Pancreas (tissue), 10 donors: Measurements from ENCODE around the gene ZNF57. TPM values are rescaled to one million over a fixed set of nuclear protein-coding genes. Genes with fewer than 3 reads are reported as not detected.
"Not testable (repeated sequence)": the region's sequence is repeated elsewhere in the genome, so short reads cannot be mapped to it uniquely, and the experiment has no call there.

Source experiments
- ATAC-seq, 4 donors: fragments of 200-7000 bp; cut with Tn5 transposase; one replicate each; pipeline versions ENCODE4 v1.8.0 to v1.9.1; 2020; ENCODE audit warnings: mild to moderate bottlenecking in 4 of 4, moderate library complexity in 4 of 4
- DNase-seq, 6 donors: peaks; one replicate each; pipeline ENCODE4 v3.0.0-alpha.2; 2020
- FAIRE-seq: peaks from 2 replicates; lab custom pipeline; 2012; peaks lifted over from hg19 to GRCh38; lab: Jason Lieb, UNC
- H3K27ac ChIP-seq, 4 donors: fragments of 200-600 bp; sonication (generic); 1 replicate in 3 of 4; 2 replicates in 1 of 4; pipeline versions ENCODE4 v1.5.0 to v1.8.0; 2020
- H3K27me3 ChIP-seq, 4 donors: fragments of 200-600 bp; one replicate each; pipeline ENCODE4 v1.8.0; 2021
- H3K36me3 ChIP-seq, 3 donors: fragments of 200-600 bp; sonication (generic) in 1 of 3; one replicate each; pipeline versions ENCODE4 v1.5.0 to v1.8.0; 2020 to 2021
- H3K4me1 ChIP-seq, 3 donors: fragments of 200-600 bp; one replicate each; pipeline ENCODE4 v1.8.0; 2021
- H3K4me3 ChIP-seq, 4 donors: fragments of 200-600 bp; sonication (generic) in 2 of 4; one replicate each; pipeline versions ENCODE4 v1.5.0 to v1.8.0; 2020 to 2021
- H3K9me3 ChIP-seq, 4 donors: fragments of 200-600 bp; one replicate each; pipeline ENCODE4 v1.8.0; 2021
- CTCF ChIP-seq, 4 donors: fragments of 200-600 bp; sonication (generic) in 3 of 4; IDR thresholded peaks; one replicate each; pipeline versions ENCODE4 v1.5.0 to v1.8.0; 2021; ENCODE audit warnings: antibody characterized with exemption in 4 of 4
- WGBS, 2 donors: extraction: QIAGEN DNeasy Blood & Tissue Kit; methylation state at CpG; one replicate each; pipeline ENCODE4 v1.1.7; 2013; 5-methylcytosine and 5-hydroxymethylcytosine counted together
- intact Hi-C, 3 donors: fragments of 100-400 bp; cut with DNase I; formaldehyde crosslinking; loops; one replicate each; pipeline versions ENCODE4 v1.11.1 to v1.14.2; 2022
- polyA plus RNA-seq, 2 donors: library from polyadenylated mRNA; stranded (reverse); fragments of 200-250 nt; gene quantifications; one replicate each; pipeline ENCODE4 v1.2.3, GENCODE V29; 2013
- total RNA-seq, 6 donors: library from RNA; stranded (reverse); fragmentation: NEBNext Ultra II Directional in 4 of 6; extraction: Animal tissue kit (Norgen Biotek cat#: 25700) in 4 of 6; gene quantifications; one replicate each; pipeline versions ENCODE4 v1.2.1 to v1.2.4, GENCODE V29; 2021 to 2023
- donor health status: healthy with polysubstance abuse.
- donor health status: DM: no; HTN: no; CAD: no; lungs with moderate emphysema.
- donor health status: DM: no; HTN: no; CAD: no.
- donor health status: control.
- donor health status: control.
- donor health status: Bipolar disorder and iron deficiency.
- donor health status: DM: yes; HTN: yes; CAD: no.
- donor health status: DM: no; HTN: no; CAD: no.
- donor health status: DM: no; HTN: no; CAD: no.
- donor health status: DM: yes; HTN: yes; CAD: no.

ZNF57 gene
- total and polyA plus RNA-seq, 8 donors: 1.6 to 3.0 (median 2.1) TPM

DNA sequence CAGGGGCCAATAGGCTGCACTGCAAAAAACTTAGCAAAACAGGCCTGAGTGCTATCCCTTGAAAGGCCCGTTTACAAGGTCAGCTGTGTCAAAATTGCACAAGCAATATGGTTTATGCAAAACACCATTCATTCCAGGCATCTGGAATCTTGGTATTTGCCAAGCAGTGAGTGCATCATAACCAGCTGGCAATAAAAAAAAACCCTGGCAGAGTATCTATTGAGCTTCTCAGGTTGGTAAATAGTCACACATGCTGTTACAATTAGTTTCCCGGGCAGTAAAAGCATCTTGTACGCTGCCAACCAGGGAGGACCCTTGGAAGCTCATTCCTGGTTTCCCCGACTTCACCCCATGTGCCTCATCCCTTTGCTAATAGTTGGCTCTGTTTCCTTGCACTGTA lies 22.8 kb downstream of the ZNF57 start:
- Histone ChIP-seq H3K36me3 (no peaks in the 10 kb centered on the region), H3K27me3 (no peaks in the 10 kb centered on the region), H3K4me1 (peaks cover 6 to 15% (median 11%) of the 10 kb centered on the region in 3 donors), H3K9me3 (no peaks in the 10 kb centered on the region), H3K27ac (peak overlapping the region; percentile 40 to 72 (median 65)), H3K4me3 (no peak overlapping the region)
- 12% methylated on average over 4 of the region's 4 CpGs for WGBS, 2 donors
- FAIRE-seq: no peak
- peak in 2 of 6 donors; percentile 35 to 49 for DNase-seq
- ATAC-seq: peak; percentile 79 to 89 (median 84)
- intact Hi-C loops: no loop called here
- no peak for TF ChIP-seq CTCF (IDR thresholded peaks at IDR 0.05)

DNA sequence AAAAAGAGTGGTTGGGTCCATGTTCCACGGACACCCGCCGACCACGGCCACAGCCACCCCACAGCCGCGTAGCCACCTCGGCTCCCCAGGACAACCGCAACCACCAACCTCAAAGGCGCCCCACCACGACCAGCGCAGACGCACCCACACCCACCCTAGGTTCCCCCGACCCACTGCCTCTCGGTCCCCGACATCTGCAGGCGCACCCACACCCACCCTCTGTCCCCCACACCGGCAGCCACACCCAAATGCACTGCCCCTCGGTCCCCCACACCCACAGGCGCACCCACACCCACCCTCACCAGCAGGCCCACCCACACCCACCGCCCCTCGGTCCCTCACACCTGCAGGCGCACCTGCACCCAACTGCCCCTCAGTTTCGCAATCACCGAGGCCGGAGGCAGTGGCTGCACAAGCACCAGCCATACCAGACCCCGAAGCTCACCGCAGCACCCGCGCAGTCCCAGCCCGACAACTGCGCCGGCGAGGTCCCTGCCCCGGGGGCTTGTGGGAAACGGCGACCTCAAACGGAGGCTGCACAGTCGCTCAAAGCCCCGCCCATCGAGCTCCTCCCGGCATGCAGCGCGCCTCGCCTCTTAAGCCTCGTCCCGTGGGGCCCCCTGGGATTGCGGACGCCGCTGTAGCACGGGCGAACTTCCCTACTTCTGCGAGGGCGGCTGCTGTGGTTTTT lies 25.8 kb downstream of the ZNF57 start:
- Histone ChIP-seq H3K27me3 (no peaks in the 10 kb centered on the region), H3K4me3 (no peak overlapping the region), H3K27ac (no peak overlapping the region), H3K4me1 (peaks cover 6 to 15% (median 11%) of the 10 kb centered on the region in 3 donors), H3K9me3 (no peaks in the 10 kb centered on the region), H3K36me3 (no peaks in the 10 kb centered on the region)
- DNase-seq: peak in 1 of 6 donors; percentile 67
- no peak for FAIRE-seq
- intact Hi-C loops: no loop called here
- no peak for TF ChIP-seq CTCF (IDR thresholded peaks at IDR 0.05)
- ATAC-seq: no peak
- 90 to 92% methylated on average over 53 of the region's 53 CpGs for WGBS, 2 donors

- H3K9me3 ChIP-seq: no peaks in the 10 kb centered on the region
- H3K27ac ChIP-seq: no peak overlapping the region
- H3K36me3 ChIP-seq: no peaks in the 10 kb centered on the region
- 96 to 97% methylated on average over 18 of the region's 18 CpGs for WGBS, 2 donors
- intact Hi-C loops: no loop called here
- ATAC-seq (no peak), DNase-seq (no peak), FAIRE-seq (no peak)
- peaks cover 6 to 15% (median 11%) of the 10 kb centered on the region in 3 donors for H3K4me1 ChIP-seq
- TF ChIP-seq CTCF (IDR thresholded peaks at IDR 0.05): no peak
- H3K4me3 ChIP-seq: no peak overlapping the region
- no peaks in the 10 kb centered on the region for H3K27me3 ChIP-seq
Measured at GRCh38 chr19:2927032-2927430, 26.3 kb downstream of the ZNF57 start.

DNA sequence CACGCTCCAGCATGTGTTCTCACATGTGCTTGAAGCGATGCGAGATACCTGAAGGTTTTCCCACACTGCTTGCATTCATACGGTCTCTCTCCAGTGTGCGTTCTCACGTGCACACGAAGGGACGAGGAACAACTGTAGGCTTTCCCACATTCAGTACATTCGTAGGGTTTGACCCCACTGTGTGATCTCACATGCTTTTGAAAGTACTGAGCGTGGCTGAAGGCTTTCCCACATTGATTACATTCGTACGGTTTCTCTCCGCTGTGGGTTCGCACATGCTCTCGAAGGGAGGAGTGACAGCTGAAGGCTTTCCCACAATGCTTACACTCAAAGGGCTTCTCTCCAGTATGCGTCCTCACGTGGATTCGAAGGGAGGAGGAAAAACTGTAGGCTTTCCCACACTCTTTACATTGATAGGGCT lies 32.8 kb downstream of the ZNF57 start:
- ATAC-seq (no peak), FAIRE-seq (no peak), DNase-seq (no peak)
- 95 to 97% methylated on average over 18 of the region's 18 CpGs for WGBS, 2 donors
- Histone ChIP-seq H3K36me3 (peaks cover 8 to 28% (median 22%) of the 10 kb centered on the region in 3 donors), H3K27me3 (no peaks in the 10 kb centered on the region), H3K9me3 (peaks cover 0 to 9% (median 3%) of the 10 kb centered on the region in 4 donors), H3K27ac (no peak overlapping the region), H3K4me3 (no peak overlapping the region), H3K4me1 (no peaks in the 10 kb centered on the region)
- intact Hi-C loops: no loop called here
- no peak for TF ChIP-seq CTCF (IDR thresholded peaks at IDR 0.05)

GRCh38 chr19:2935863-2936262 lies 35.1 kb downstream of the ZNF57 start:
- H3K4me1 ChIP-seq, ATAC-seq, intact Hi-C loops, H3K4me3 ChIP-seq, DNase-seq, H3K27me3 ChIP-seq, H3K27ac ChIP-seq, FAIRE-seq, H3K9me3 ChIP-seq: not testable (repeated sequence)
- H3K36me3 ChIP-seq: peaks cover 8 to 28% (median 28%) of the 10 kb centered on the region in 3 donors
- WGBS, 2 donors: 98% methylated on average over 4 of the region's 4 CpGs
